ENCODE data around the gene BPIFA2.

The BPIFA2 gene

DNA sequence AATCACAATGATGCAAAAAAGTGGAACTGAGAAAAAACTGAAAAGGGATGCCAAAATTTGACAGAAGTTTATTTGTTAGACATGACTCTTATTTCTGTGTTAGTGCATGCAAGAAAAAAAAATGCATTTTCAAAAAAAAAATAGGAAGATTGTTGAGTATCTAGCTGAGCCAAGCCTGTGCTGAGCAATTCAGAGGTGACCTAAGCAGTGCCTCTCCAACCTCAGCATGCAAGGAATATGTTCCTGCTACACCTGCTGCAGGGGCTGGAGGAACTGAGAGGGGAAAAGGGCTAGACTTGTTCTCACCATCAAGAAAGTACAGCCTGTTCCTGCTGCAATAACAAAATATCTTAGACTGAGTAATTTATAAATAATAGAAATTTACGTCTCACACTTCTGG, 24.0 kb downstream of the BPIFA2 start:
- FAIRE-seq = no peak
- no peak for DNase-seq (ENCODE audit: insufficient read length, low spot score)

DNA sequence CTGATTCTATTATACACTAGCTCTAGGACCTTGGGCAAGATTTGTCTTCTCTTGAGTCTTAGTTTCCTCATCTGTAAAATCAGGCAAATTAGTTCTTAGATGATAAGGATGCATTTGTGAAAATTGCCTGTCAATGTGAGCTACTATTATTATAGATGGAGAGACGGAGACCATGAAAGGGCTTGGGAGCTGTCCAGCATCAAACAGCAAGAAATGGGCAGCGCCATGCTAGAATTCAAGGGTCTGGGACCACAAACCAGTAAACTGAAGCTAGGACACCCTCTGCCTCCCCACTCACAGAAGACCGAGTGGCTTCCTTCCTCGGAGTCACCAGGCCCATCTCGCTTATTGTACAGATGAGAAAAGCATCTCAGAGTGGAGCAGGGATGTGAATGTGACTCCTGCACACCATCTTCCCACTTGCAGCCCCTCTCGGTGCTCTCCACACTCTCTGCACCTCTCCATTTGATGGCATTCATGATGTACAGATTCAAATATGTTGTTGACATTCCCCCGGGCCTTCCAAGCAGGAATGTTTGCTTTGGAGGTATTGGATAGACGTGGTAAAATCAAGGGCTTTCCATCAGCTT, 25.0 kb downstream of the BPIFA2 start:
- no peak for DNase-seq (ENCODE audit: insufficient read length, low spot score)
- no peak for FAIRE-seq

DNA sequence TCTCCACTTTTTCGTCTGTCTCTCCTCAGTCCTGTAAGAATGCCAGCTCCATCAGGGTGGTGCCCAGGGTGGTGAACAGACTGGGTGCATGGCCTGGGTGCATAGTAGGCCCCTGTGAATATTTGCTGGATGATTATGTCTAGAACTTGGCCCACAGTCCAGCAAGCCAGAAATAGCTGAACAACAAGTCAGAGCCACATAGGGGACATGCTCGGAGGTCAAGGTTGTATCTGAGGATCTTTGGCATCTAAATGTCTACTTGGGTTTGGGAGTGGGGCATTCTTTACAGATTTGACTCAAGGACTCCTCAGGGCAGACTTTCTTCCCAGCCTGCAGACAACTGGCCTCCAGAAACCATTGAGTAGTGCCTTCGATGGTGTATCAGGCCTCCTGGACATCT, 31.1 kb downstream of the BPIFA2 start:
- DNase-seq (ENCODE audit: insufficient read length, low spot score) = no peak
- FAIRE-seq = no peak

DNA sequence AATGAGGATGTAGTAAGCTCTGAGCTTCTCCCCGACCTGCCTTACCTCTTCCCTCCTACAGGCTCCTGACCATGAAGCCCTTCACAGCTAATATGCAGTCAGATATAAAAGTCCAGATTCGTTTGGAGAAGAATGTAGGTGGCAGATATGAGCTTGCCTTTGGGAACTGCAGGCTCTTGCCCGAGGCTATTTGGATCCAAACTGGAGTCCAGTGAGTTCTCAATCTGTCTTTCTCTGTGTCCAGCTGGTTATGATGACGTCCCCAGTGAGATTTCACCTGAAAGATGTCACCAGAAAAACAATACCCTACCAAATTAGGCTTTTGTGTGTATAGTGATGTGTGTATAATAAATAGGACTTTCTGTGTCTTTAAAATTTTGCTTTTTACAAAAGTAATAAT, 34.5 kb downstream of the BPIFA2 start:
- FAIRE-seq (no peak), DNase-seq (ENCODE audit: insufficient read length, low spot score) (no peak)

DNA sequence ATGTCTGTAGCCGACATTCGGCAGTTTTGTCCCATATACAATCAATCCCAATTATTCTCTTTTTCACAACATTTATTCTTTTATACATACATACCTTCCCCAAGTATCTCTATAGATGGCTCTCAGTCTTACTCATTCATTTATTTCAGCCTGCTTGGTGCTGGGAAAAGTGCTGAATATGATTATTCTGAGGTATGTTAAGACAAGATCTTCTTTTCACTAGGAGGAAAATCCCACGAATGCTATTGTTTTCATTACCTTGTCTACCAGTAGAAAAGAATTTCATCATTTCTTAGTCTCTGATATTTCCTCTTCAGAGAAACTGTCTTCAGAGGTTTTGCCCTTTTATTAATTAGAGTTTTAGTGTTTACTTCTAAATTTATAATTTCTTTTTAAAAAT, 35.5 kb downstream of the BPIFA2 start:
- DNase-seq (ENCODE audit: insufficient read length, low spot score) (no peak), FAIRE-seq (no peak)

DNA sequence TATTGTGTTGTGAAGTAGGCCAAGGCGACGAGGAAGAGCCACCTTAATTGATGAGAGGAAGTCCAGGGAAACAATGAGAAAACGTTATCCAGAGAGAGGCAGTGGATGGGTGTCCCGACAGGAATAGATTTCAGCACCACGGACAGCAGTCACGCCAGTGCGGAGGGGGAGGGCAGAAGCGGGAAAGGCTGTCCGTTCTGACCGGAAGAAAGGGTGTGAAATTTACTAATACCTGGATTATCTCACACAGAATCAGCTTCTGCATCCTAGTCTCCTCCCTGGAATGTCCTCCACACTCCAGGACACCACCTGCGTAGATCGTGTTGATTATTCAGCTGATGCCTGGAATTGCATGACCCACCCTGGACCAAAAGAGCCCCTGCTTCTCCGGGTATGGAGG, 41.8 kb downstream of the BPIFA2 start:
- DNase-seq (ENCODE audit: insufficient read length, low spot score) (peak; percentile 50), FAIRE-seq (no peak)

DNA sequence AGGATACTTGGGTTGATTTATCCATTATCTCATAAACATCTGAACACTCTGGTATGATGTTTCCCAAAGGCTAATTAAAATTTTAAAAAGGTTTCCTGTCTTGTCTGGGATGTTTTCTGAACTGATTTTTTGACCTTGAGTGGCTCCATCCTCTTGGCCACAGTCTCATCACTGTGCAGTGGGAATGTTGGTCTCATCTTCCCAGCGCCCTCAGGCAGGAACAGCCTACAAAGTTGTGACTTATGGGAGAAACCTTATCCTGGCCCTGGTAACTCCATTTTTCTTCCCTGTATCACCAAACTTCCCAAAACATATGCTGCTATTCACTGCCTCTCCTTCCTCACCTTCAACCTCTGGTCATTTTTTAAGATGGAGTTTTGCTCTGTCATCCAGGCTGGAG, 42.4 kb downstream of the BPIFA2 start:
- no peak for FAIRE-seq
- DNase-seq (ENCODE audit: insufficient read length, low spot score) = no peak

DNA sequence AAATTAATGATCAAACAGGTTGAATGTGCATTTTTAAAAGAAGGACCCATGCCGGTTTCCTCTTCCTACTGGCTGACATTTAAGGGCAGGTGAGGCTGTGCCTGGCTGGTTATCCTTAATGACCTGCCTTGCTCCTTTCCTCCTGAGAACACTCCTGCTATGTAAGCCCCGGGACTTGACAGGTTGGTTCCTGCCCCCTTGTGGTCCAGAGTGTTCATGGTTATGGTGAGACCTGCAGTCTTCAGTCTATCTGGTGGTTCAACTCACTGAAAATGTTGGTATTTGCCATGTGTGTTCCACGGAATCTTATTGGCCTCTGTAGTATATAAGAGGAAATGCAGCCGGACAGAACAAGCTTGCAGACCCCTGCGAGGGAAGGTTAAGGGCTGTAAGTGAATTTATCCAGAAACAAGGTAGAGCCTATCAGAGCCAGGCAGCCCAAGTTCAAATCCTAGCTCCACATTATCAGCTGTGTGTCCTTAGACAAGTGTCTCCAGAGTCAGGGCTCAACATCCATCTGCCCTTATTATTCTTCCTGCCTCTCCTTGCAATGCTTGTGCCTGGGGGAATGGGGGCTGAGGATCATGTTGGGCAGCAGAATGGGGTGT, 44.0 kb downstream of the BPIFA2 start:
- FAIRE-seq (no peak), DNase-seq (ENCODE audit: insufficient read length, low spot score) (peak; percentile 32)

DNA sequence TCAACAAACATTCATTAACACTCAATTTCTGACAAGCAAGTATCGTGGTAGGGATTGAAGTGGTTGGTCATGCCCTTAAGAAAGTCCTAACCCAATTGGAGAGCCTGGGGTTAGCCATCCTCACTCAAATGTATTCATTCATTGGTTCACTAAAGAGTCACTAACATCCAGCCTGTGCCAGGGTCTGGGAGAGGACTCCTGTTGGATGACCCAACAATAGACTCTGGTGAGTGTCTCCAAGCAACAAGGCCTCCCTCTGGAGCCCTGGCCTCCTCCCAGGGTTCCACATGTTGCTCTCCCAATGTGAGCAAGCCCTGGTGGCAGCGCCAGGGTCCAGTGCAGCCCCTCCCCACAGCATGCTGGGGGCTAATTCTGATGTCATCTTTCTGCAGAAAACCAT, 49.1 kb downstream of the BPIFA2 start, which contains the start of gene BPIFA3:
TSS of gene BPIFA3 (plus strand) at position 301 of the 400 bp plus-strand sequence. CDS start 185 bp downstream, outside the sequence.
- no peak for FAIRE-seq

DNA sequence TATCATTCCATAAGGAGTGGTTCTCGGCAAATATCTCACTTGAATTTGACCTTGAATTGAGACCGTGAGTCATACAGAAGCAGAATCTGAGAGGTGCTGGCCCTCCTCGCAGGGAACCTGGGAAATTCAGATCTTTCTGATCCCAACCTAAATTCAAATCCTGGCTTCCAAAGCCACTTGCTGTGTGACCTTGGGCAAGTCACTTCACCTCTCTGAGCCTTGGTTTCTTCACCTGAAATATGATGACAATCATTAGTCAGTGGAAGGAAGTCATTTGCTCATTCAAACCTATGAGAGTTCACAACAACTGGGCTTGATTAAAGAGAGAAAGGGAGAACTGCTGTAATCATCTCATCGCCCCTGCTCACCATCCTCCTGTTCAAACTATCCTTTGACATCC, 56.4 kb downstream of the BPIFA2 start:
- DNase-seq (ENCODE audit: insufficient read length, low spot score) = no peak
- no peak for FAIRE-seq

More for the DNA sequence above, 49.1 kb downstream of the BPIFA2 start, which contains the start of gene BPIFA3:
- DNase-seq (ENCODE audit: insufficient read length, low spot score) = no peak

DNA sequence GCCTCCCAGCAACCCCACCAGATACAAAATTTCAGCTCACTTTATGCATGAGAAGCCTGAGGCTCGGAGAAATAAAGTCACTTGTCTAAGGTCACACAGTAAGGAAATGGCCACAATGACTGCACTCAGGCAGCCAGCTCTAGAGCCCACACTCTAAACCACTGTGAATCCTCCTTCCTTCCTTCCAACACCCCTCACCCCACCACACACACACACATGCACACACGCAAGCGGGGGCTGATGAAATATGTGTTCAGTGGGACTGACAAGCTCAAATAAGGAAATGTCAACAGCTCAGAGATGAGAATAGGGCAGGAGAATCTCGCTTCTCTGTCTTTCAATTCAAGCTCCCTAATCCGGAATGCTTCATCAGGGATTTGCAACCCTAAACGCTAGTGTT, 61.9 kb downstream of the BPIFA2 start:
- DNase-seq (ENCODE audit: insufficient read length, low spot score) (no peak), FAIRE-seq (no peak)
